HepG2 (cell line): Measurements from ENCODE around the gene CACNA1G. TPM values are rescaled to one million over a fixed set of nuclear protein-coding genes. Genes with fewer than 3 reads are reported as not detected.

ENCODE experiments used
- AGO2 ChIP-seq: fragments of 200-400 bp; formaldehyde crosslinking; optimal IDR thresholded peaks from 2 replicates; pipeline ENCODE3; 2017; ENCODE audit warnings: mild to moderate bottlenecking, low read depth, low read length, moderate library complexity
- BHLHE40 ChIP-seq: IDR thresholded peaks from 2 replicates; pipeline ENCODE4 v1.6.1; 2011; ENCODE audit warnings: low read length, improper control_type of control experiment
- CHCHD3 ChIP-seq: sonication (generic); formaldehyde crosslinking; IDR thresholded peaks from 2 replicates; pipeline ENCODE4 v1.8.0; 2022; ENCODE audit warnings: mild to moderate bottlenecking, missing genetic modification reagents, moderate library complexity
- DMAP1 ChIP-seq: IDR thresholded peaks from 2 replicates; pipeline ENCODE4 v1.6.1; 2016
- DPF2 ChIP-seq: sonication (generic); formaldehyde crosslinking; IDR thresholded peaks from 2 replicates; pipeline ENCODE4 v1.4.0; 2020; ENCODE audit warnings: mild to moderate bottlenecking, low read depth, missing genetic modification reagents, borderline replicate concordance
- GTF3A ChIP-seq: sonication (generic); formaldehyde crosslinking; conservative IDR thresholded peaks from 2 replicates; pipeline ENCODE4 v1.4.0; 2020; ENCODE audit warnings: mild to moderate bottlenecking, missing genetic modification reagents
- HDAC1 ChIP-seq: sonication (generic); formaldehyde crosslinking; IDR thresholded peaks from 2 replicates; pipeline ENCODE4 v1.5.1; 2020; ENCODE audit warnings: mild to moderate bottlenecking, missing genetic modification reagents
- JARID2 ChIP-seq: sonication (generic); formaldehyde crosslinking; IDR thresholded peaks from 2 replicates; pipeline ENCODE4 v1.8.1; 2023; ENCODE audit warnings: missing genetic modification reagents, inconsistent platforms; ENCODE audit not compliant: insufficient replicate concordance
- POLR2G ChIP-seq: fragments of 200-400 bp; formaldehyde crosslinking; IDR thresholded peaks from 2 replicates; pipeline ENCODE4 v1.6.1; 2018; ENCODE audit warnings: mild to moderate bottlenecking, low read depth, low read length, moderate library complexity
- SRF ChIP-seq: IDR thresholded peaks from 2 replicates; pipeline ENCODE4 v1.6.1; 2011; ENCODE audit warnings: mild to moderate bottlenecking, low read depth, low read length, moderate library complexity
- TEAD2 ChIP-seq: sonication (generic); formaldehyde crosslinking; IDR thresholded peaks from 2 replicates; pipeline ENCODE4 v1.9.0; 2021; ENCODE audit warnings: missing genetic modification reagents
- ZBTB42 ChIP-seq: sonication (generic); formaldehyde crosslinking; IDR thresholded peaks from 2 replicates; pipeline ENCODE4 v1.5.0; 2020; ENCODE audit warnings: mild to moderate bottlenecking, missing genetic modification reagents
- ZFAT ChIP-seq: sonication (generic); formaldehyde crosslinking; conservative IDR thresholded peaks from 2 replicates; pipeline ENCODE4 v1.8.1; 2023; ENCODE audit warnings: missing genetic modification reagents, inconsistent platforms
- ZNF138 ChIP-seq: sonication (generic); formaldehyde crosslinking; IDR thresholded peaks from 2 replicates; pipeline ENCODE4 v1.5.0; 2020; ENCODE audit warnings: mild to moderate bottlenecking, low read depth, missing genetic modification reagents
- ZNF383 ChIP-seq: sonication (generic); formaldehyde crosslinking; IDR thresholded peaks from 2 replicates; pipeline ENCODE4 v1.4.0; 2020; ENCODE audit warnings: missing genetic modification reagents, mild to moderate bottlenecking, borderline replicate concordance
- ZNF407 ChIP-seq: sonication (generic); formaldehyde crosslinking; IDR thresholded peaks from one replicate; pipeline ENCODE4 v1.5.1; 2020; ENCODE audit warnings: mild to moderate bottlenecking, missing genetic modification reagents; ENCODE audit errors: not compliant biosample characterization
- polyA plus RNA-seq, 8 experiments: library from polyadenylated mRNA; depleted of rRNA in 3 of 8; stranded (reverse) in 7 of 8; unstranded in 1 of 8; fragments of >200 nt; fragmentation: Illumina TruSeq in 4 of 8; extraction: Trizol in 4 of 8; gene quantifications; 2 replicates each; pipeline versions ENCODE4 v1.2.1 to v1.2.3, GENCODE V29; 2011 to 2016; ENCODE audit warnings: low read depth in 4 of 8, missing spikeins in 1 of 8, mixed read lengths in 1 of 8; ENCODE audit not compliant: insufficient read depth in 1 of 8
- total RNA-seq, 5 experiments: library from RNA; depleted of rRNA; stranded (reverse); fragments of >200 nt; fragmentation: Illumina TruSeq; extraction: Trizol; gene quantifications; 2 replicates each; pipeline ENCODE4 v1.2.3, GENCODE V29; 2016; ENCODE audit warnings: low read depth in 1 of 5
- TF ChIP-seq, protein P1 (sequence below): sonication (generic); formaldehyde crosslinking; IDR thresholded peaks from 2 replicates; pipeline ENCODE4 v1.8.0; 2022; ENCODE audit warnings: mild to moderate bottlenecking, missing genetic modification reagents; ENCODE audit not compliant: insufficient replicate concordance

Gene CACNA1G
- total and polyA plus RNA-seq, 2 of the 13 experiments (the other 11 are each of a cell fraction or from before 2014, with no cell fraction given) = 0.02 TPM; not detected in 1

GRCh38 chr17:50642722-50643656, 82.5 kb downstream of the CACNA1G start (continued):
- no peak for TF ChIP-seq ZNF407
- no peak for TF ChIP-seq DMAP1 (CRISPR knock-in tag)
- TF ChIP-seq ZFAT = no peak
- TF ChIP-seq TEAD2 (CRISPR knock-in tag) = no peak
- no peak for TF ChIP-seq HDAC1 (CRISPR knock-in tag)
- TF ChIP-seq JARID2 (CRISPR knock-in tag) = no peak
- TF ChIP-seq ZBTB42 = no peak
- TF ChIP-seq GTF3A (CRISPR knock-in tag) = no peak
- no peak for TF ChIP-seq ZNF138 (CRISPR knock-in tag)
- TF ChIP-seq BHLHE40 = no peak
- TF ChIP-seq POLR2G = no peak; the same call in 1 of the 2 replicates
- TF ChIP-seq SRF = no peak
- TF ChIP-seq DPF2 (CRISPR knock-in tag) = peak; percentile 45; the same call in 1 of the 2 replicates
- no peak for TF ChIP-seq CHCHD3 (CRISPR knock-in tag)
- no peak for TF ChIP-seq ZNF383 (CRISPR knock-in tag)
- no peak for TF ChIP-seq AGO2
- TF ChIP-seq, protein P1, sequence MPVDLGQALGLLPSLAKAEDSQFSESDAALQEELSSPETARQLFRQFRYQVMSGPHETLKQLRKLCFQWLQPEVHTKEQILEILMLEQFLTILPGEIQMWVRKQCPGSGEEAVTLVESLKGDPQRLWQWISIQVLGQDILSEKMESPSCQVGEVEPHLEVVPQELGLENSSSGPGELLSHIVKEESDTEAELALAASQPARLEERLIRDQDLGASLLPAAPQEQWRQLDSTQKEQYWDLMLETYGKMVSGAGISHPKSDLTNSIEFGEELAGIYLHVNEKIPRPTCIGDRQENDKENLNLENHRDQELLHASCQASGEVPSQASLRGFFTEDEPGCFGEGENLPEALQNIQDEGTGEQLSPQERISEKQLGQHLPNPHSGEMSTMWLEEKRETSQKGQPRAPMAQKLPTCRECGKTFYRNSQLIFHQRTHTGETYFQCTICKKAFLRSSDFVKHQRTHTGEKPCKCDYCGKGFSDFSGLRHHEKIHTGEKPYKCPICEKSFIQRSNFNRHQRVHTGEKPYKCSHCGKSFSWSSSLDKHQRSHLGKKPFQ (CRISPR knock-in tag) = no peak
